ENCODE results near the gene ROCK2.

ROCK2 gene

GRCh38 chr2:11147263-11147662, 197.2 kb downstream of the ROCK2 start:
- H3K9me2 ChIP-seq (replicated peaks; ENCODE audit: low read depth, low read length) = no peaks in the 10 kb centered on the region
- no peaks in the 10 kb centered on the region for H3F3A ChIP-seq (ENCODE audit: low read depth)
- no peaks in the 10 kb centered on the region for H3K79me2 ChIP-seq (ENCODE audit: insufficient read depth, low read length)
- TF ChIP-seq CTCF (conservative IDR thresholded peaks at IDR 0.05; ENCODE audit: low read length) = no peak
- no peak for TF ChIP-seq EZH2phosphoT487 (IDR thresholded peaks at IDR 0.05; ENCODE audit: borderline replicate concordance)
- no peaks in the 10 kb centered on the region for H3K36me3 ChIP-seq (ENCODE audit: insufficient read depth, low read length)
- no peak overlapping the region for H3K9ac ChIP-seq (ENCODE audit: low read depth, low read length, poor library complexity, severe bottlenecking)
- no peaks in the 10 kb centered on the region for H4K20me1 ChIP-seq (ENCODE audit: insufficient read depth, low read length, poor library complexity, severe bottlenecking)
- H3K4me1 ChIP-seq (ENCODE audit: insufficient read depth, low read length, poor library complexity, severe bottlenecking) = no peaks in the 10 kb centered on the region
- no peak overlapping the region for H3K4me2 ChIP-seq (ENCODE audit: low read depth, low read length, poor library complexity, severe bottlenecking)
- H2AFZ ChIP-seq (ENCODE audit: low read length) = no peak overlapping the region
- H3K4me3 ChIP-seq (ENCODE audit: low read length, poor library complexity, severe bottlenecking) = no peak overlapping the region
- no peaks in the 10 kb centered on the region for H3K9me3 ChIP-seq (ENCODE audit: insufficient read depth, low read depth, low read length)
- no peaks in the 10 kb centered on the region for H3K27me3 ChIP-seq (ENCODE audit: insufficient read depth, low read length, poor library complexity, severe bottlenecking)

GRCh38 chr2:11146076-11146475, 198.4 kb downstream of the ROCK2 start:
- Histone ChIP-seq H2AFZ (ENCODE audit: low read length) (no peak overlapping the region), H3K9ac (ENCODE audit: low read depth, low read length, poor library complexity, severe bottlenecking) (no peak overlapping the region), H3K9me3 (ENCODE audit: insufficient read depth, low read depth, low read length) (no peaks in the 10 kb centered on the region), H3K27me3 (ENCODE audit: insufficient read depth, low read length, poor library complexity, severe bottlenecking) (no peaks in the 10 kb centered on the region), H3K4me3 (ENCODE audit: low read length, poor library complexity, severe bottlenecking) (no peak overlapping the region), H3K4me1 (ENCODE audit: insufficient read depth, low read length, poor library complexity, severe bottlenecking) (no peaks in the 10 kb centered on the region), H3K79me2 (ENCODE audit: insufficient read depth, low read length) (no peaks in the 10 kb centered on the region), H3K36me3 (ENCODE audit: insufficient read depth, low read length) (no peaks in the 10 kb centered on the region), H3F3A (ENCODE audit: low read depth) (no peaks in the 10 kb centered on the region), H4K20me1 (ENCODE audit: insufficient read depth, low read length, poor library complexity, severe bottlenecking) (no peaks in the 10 kb centered on the region), H3K9me2 (replicated peaks; ENCODE audit: low read depth, low read length) (no peaks in the 10 kb centered on the region), H3K4me2 (ENCODE audit: low read depth, low read length, poor library complexity, severe bottlenecking) (no peak overlapping the region)
- no peak for TF ChIP-seq EZH2phosphoT487 (IDR thresholded peaks at IDR 0.05; ENCODE audit: borderline replicate concordance)
- no peak for TF ChIP-seq CTCF (conservative IDR thresholded peaks at IDR 0.05; ENCODE audit: low read length)

- no peaks in the 10 kb centered on the region for H3K9me2 ChIP-seq (replicated peaks; ENCODE audit: low read depth, low read length)
- H3K9me3 ChIP-seq (ENCODE audit: insufficient read depth, low read depth, low read length) = no peaks in the 10 kb centered on the region
- no peak overlapping the region for H2AFZ ChIP-seq (ENCODE audit: low read length)
- H3K4me1 ChIP-seq (ENCODE audit: insufficient read depth, low read length, poor library complexity, severe bottlenecking) = no peaks in the 10 kb centered on the region
- H3K36me3 ChIP-seq (ENCODE audit: insufficient read depth, low read length) = no peaks in the 10 kb centered on the region
- H4K20me1 ChIP-seq (ENCODE audit: insufficient read depth, low read length, poor library complexity, severe bottlenecking) = no peaks in the 10 kb centered on the region
- TF ChIP-seq EZH2phosphoT487 (IDR thresholded peaks at IDR 0.05; ENCODE audit: borderline replicate concordance) (no peak), CTCF (conservative IDR thresholded peaks at IDR 0.05; ENCODE audit: low read length) (no peak)
- H3K9ac ChIP-seq (ENCODE audit: low read depth, low read length, poor library complexity, severe bottlenecking) = no peak overlapping the region
- no peaks in the 10 kb centered on the region for H3F3A ChIP-seq (ENCODE audit: low read depth)
- no peak overlapping the region for H3K4me2 ChIP-seq (ENCODE audit: low read depth, low read length, poor library complexity, severe bottlenecking)
- no peaks in the 10 kb centered on the region for H3K27me3 ChIP-seq (ENCODE audit: insufficient read depth, low read length, poor library complexity, severe bottlenecking)
- no peaks in the 10 kb centered on the region for H3K79me2 ChIP-seq (ENCODE audit: insufficient read depth, low read length)
- no peak overlapping the region for H3K4me3 ChIP-seq (ENCODE audit: low read length, poor library complexity, severe bottlenecking)
Measured at GRCh38 chr2:11145350-11145749, 199.1 kb downstream of the ROCK2 start.

Measured in Loucy (cell line).